Psoas muscle (tissue), 8 donors: ENCODE data around the gene AKR1C3. TPM values are rescaled to one million over a fixed set of nuclear protein-coding genes. Genes with fewer than 3 reads are reported as not detected.
"Not testable (repeated sequence)": the region's sequence is repeated elsewhere in the genome, so short reads cannot be mapped to it uniquely, and the experiment has no call there.

Experiments used
- ATAC-seq, 4 donors: fragments of 200-7000 bp; cut with Tn5 transposase; one replicate each; pipeline ENCODE4 v1.9.1; 2020; ENCODE audit warnings: moderate library complexity in 3 of 4, mild to moderate bottlenecking in 2 of 4
- DNase-seq, 2 donors: peaks; one replicate each; pipeline ENCODE4 v3.0.0-alpha.2; 2020
- H3K27ac ChIP-seq: fragments of 200-600 bp; one replicate; pipeline ENCODE4 v1.8.0; 2022
- H3K27me3 ChIP-seq, 3 donors: fragments of 200-600 bp in 1 of 3; one replicate each; pipeline versions ENCODE4 v1.6.1 to v1.8.0; 2013 to 2022; ENCODE audit warnings: low read length in 2 of 3, mild to moderate bottlenecking in 2 of 3, moderate library complexity in 1 of 3; ENCODE audit not compliant: insufficient read depth in 3 of 3
- H3K36me3 ChIP-seq, 2 donors: fragments of 200-600 bp in 1 of 2; one replicate each; pipeline versions ENCODE4 v1.6.1 to v1.8.0; 2013 to 2022; ENCODE audit warnings: low read depth in 1 of 2, mild to moderate bottlenecking in 1 of 2, moderate library complexity in 1 of 2; ENCODE audit not compliant: insufficient read depth in 1 of 2
- H3K4me1 ChIP-seq: fragments of 200-600 bp; one replicate; pipeline ENCODE4 v1.8.0; 2022
- H3K4me3 ChIP-seq: fragments of 200-600 bp; one replicate; pipeline ENCODE4 v1.8.0; 2022; ENCODE audit warnings: mild to moderate bottlenecking
- H3K9me3 ChIP-seq: fragments of 200-600 bp; one replicate; pipeline ENCODE4 v1.8.0; 2022
- CTCF ChIP-seq: fragments of 200-600 bp; IDR thresholded peaks from one replicate; pipeline ENCODE4 v1.8.0; 2022; ENCODE audit warnings: antibody characterized with exemption
- WGBS, 3 donors: extraction: QIAGEN DNeasy Blood & Tissue Kit; methylation state at CpG; one replicate each; pipeline versions ENCODE4 v1.1.6 to v1.1.7; 2013; 5-methylcytosine and 5-hydroxymethylcytosine counted together
- intact Hi-C, 2 donors: fragments of 100-400 bp; cut with DNase I; formaldehyde crosslinking; loops; one replicate each; pipeline versions ENCODE4 v1.11.0 to v1.14.2; 2022
- polyA plus RNA-seq, 3 donors: library from polyadenylated mRNA; stranded (reverse); fragments of 200-250 nt; gene quantifications; one replicate each; pipeline ENCODE4 v1.2.3, GENCODE V29; 2013
- total RNA-seq, 4 donors: library from RNA; stranded (reverse); fragmentation: NEBNext Ultra II Directional in 2 of 4; extraction: Animal tissue kit (Norgen Biotek cat#: 25700) in 2 of 4; gene quantifications; one replicate each; pipeline versions ENCODE4 v1.2.1 to v1.2.4, GENCODE V29; 2021 to 2023
- donor health status: healthy with polysubstance abuse.
- donor health status: DM: no; HTN: no; CAD: no; lungs with moderate emphysema.
- donor health status: Bipolar disorder and iron deficiency.
- donor health status: healthy.
- donor health status: DM: yes; HTN: yes; CAD: no.
- donor health status: DM: no; HTN: no; CAD: no.
- donor health status: DM: no; HTN: no; CAD: no.
- donor health status: DM: yes; HTN: yes; CAD: no.

The AKR1C3 gene
- total and polyA plus RNA-seq, 7 donors, result 16.6 to 1,247 (median 33.7) TPM

GRCh38 chr10:5135581-5135980 is 41.4 kb downstream of the AKR1C3 start:
- ATAC-seq, result no peak
- intact Hi-C loops, result no loop called here

GRCh38 chr10:5136468-5137087 is 42.4 kb downstream of the AKR1C3 start:
- no peaks in the 10 kb centered on the region for H3K4me1 ChIP-seq
- intact Hi-C loops, result no loop called here
- no peak for TF ChIP-seq CTCF
- 87 to 96% (median 94%) methylated on average over 1 of the region's 1 CpG for WGBS, 3 donors
- H3K9me3 ChIP-seq, result peaks cover 9% of the 10 kb centered on the region
- DNase-seq (no peak), ATAC-seq (no peak)
- H3K4me3 ChIP-seq, result no peak overlapping the region
- no peaks in the 10 kb centered on the region for H3K36me3 ChIP-seq
- no peaks in the 10 kb centered on the region for H3K27me3 ChIP-seq
- H3K27ac ChIP-seq, result no peak overlapping the region

More at GRCh38 chr10:5135581-5135980, 41.4 kb downstream of the AKR1C3 start:
- Histone ChIP-seq H3K27me3 (no peaks in the 10 kb centered on the region), H3K9me3 (peaks cover 9% of the 10 kb centered on the region), H3K4me1 (no peaks in the 10 kb centered on the region), H3K27ac (no peak overlapping the region), H3K36me3 (no peaks in the 10 kb centered on the region), H3K4me3 (no peak overlapping the region)
- no peak for TF ChIP-seq CTCF
- no peak for DNase-seq
- 77 to 84% (median 84%) methylated on average over 2 of the region's 2 CpGs for WGBS, 3 donors

GRCh38 chr10:5137699-5138098 is 43.5 kb downstream of the AKR1C3 start:
- H3K36me3 ChIP-seq, ATAC-seq, DNase-seq, H3K27ac ChIP-seq, intact Hi-C loops, H3K9me3 ChIP-seq, H3K27me3 ChIP-seq, H3K4me1 ChIP-seq, H3K4me3 ChIP-seq: not testable (repeated sequence)
- WGBS, 3 donors, result 35 to 75% (median 37%) methylated on average over 4 of the region's 4 CpGs

GRCh38 chr10:5142199-5142598 is 48.0 kb downstream of the AKR1C3 start:
- Histone ChIP-seq H3K36me3 (no peaks in the 10 kb centered on the region), H3K9me3 (no peaks in the 10 kb centered on the region), H3K27ac (no peak overlapping the region), H3K27me3 (no peaks in the 10 kb centered on the region), H3K4me1 (no peaks in the 10 kb centered on the region), H3K4me3 (no peak overlapping the region)
- 63 to 74% (median 70%) methylated on average over 4 of the region's 4 CpGs for WGBS, 3 donors
- TF ChIP-seq CTCF, result no peak
- ATAC-seq, result no peak
- intact Hi-C loops, result no loop called here
- DNase-seq, result no peak

- Histone ChIP-seq H3K27me3 (no peaks in the 10 kb centered on the region), H3K4me3 (no peak overlapping the region), H3K9me3 (no peaks in the 10 kb centered on the region), H3K36me3 (no peaks in the 10 kb centered on the region), H3K27ac (no peak overlapping the region), H3K4me1 (no peaks in the 10 kb centered on the region)
- 68 to 70% (median 70%) methylated on average over 5 of the region's 5 CpGs for WGBS, 3 donors
- no peak for DNase-seq
- no peak for ATAC-seq
- TF ChIP-seq CTCF, result no peak
- intact Hi-C loops, result no loop called here
These were observed 48.9 kb downstream of the AKR1C3 start for GRCh38 chr10:5143137-5143536.
